NCI-H526 treated with DMSO at 0.1 percent for 48 hours (cell line): Measurements from ENCODE around the gene LIN28B.
"Not testable (repeated sequence)": the region's sequence is repeated elsewhere in the genome, so short reads cannot be mapped to it uniquely, and the experiment has no call there.

Experiments
- DNase-seq: peaks from one replicate; lab custom pipeline; 2025; lab: John Stamatoyannopoulos, UW

The LIN28B gene

GRCh38 chr6:104956731-104957294 lies at the start of gene LIN28B:
Gene LIN28B (plus strand): TSS chr6:104957107. CDS start chr6:104957251, 144 bp downstream.
- DNase-seq = peak; percentile 35

GRCh38 chr6:104908031-104908887 lies 48.6 kb upstream of the LIN28B start:
- no peak for DNase-seq

GRCh38 chr6:104908888-104909525 lies 47.9 kb upstream of the LIN28B start:
- DNase-seq = no peak

- DNase-seq = no peak
These were observed 35.0 kb upstream of the LIN28B start for GRCh38 chr6:104921896-104922295.

GRCh38 chr6:104928141-104928540 lies 28.8 kb upstream of the LIN28B start:
- DNase-seq = no peak

- DNase-seq = no peak
These were observed 27.6 kb upstream of the LIN28B start for GRCh38 chr6:104929353-104929752.

- no peak for DNase-seq
These were observed 26.0 kb upstream of the LIN28B start for GRCh38 chr6:104930939-104931338.

- DNase-seq = no peak
These were observed 20.0 kb upstream of the LIN28B start for GRCh38 chr6:104936766-104937535.

GRCh38 chr6:104940238-104940892 lies 16.5 kb upstream of the LIN28B start:
- DNase-seq = no peak

GRCh38 chr6:104940893-104941728 lies 15.8 kb upstream of the LIN28B start:
- DNase-seq = no peak

- DNase-seq = no peak
These were observed 15.2 kb upstream of the LIN28B start for GRCh38 chr6:104941729-104942091.

- DNase-seq = no peak
These were observed 13.1 kb upstream of the LIN28B start for GRCh38 chr6:104943781-104944180.

- DNase-seq = no peak
These were observed 7.7 kb upstream of the LIN28B start for GRCh38 chr6:104949206-104949605.

- no peak for DNase-seq
These were observed 5.2 kb upstream of the LIN28B start for GRCh38 chr6:104951677-104952076.

- no peak for DNase-seq
These were observed 4.0 kb upstream of the LIN28B start for GRCh38 chr6:104952911-104953399.

- not testable (repeated sequence) for DNase-seq
These were observed 3.3 kb upstream of the LIN28B start for GRCh38 chr6:104953400-104954189.

GRCh38 chr6:104954190-104954797 lies 2.6 kb upstream of the LIN28B start:
- no peak for DNase-seq

GRCh38 chr6:104955491-104955890 lies 1.4 kb upstream of the LIN28B start:
- no peak for DNase-seq

GRCh38 chr6:104955927-104956730 lies 778 bp upstream of the LIN28B start:
- DNase-seq = no peak
